Measurements from ENCODE around the gene FOXA2. TPM values are rescaled to one million over a fixed set of nuclear protein-coding genes. Genes with fewer than 3 reads are reported as not detected.

FOXA2 gene
- total and polyA plus RNA-seq, 10 donors = not detected

Small RNA genes lying within 50 kb of the gene (small RNA-seq; reads per million reads assigned to genes)
- gene LINC00261 = 0 reads per million in 4 donors

All from spleen (tissue), 11 donors.